Neural cell (in vitro differentiated cells): ENCODE results near the gene NPIPB2. TPM values are rescaled to one million over a fixed set of nuclear protein-coding genes. Genes with fewer than 3 reads are reported as not detected.

Experiments used
- H2AFZ ChIP-seq: fragments of 200-600, 300-800 bp; sonication (generic), shearing (Covaris generic); 2 replicates; pipeline ENCODE4 v1.6.0; 2014; ENCODE audit warnings: low read depth, mild to moderate bottlenecking, antibody characterized with exemption, low read length, moderate library complexity
- H3F3A ChIP-seq: fragments of 200-600 bp; shearing (Covaris generic); 2 replicates; pipeline ENCODE4 v1.6.1; 2016; ENCODE audit warnings: mild to moderate bottlenecking, moderate library complexity, mixed read lengths, antibody characterized with exemption, low read length; ENCODE audit not compliant: insufficient read depth, poor library complexity, severe bottlenecking
- H3K27ac ChIP-seq: fragments of 200-600, 300-800 bp; sonication (generic), shearing (Covaris generic); 2 replicates; pipeline ENCODE4 v1.5.1; 2014; ENCODE audit warnings: mild to moderate bottlenecking, low read length, moderate library complexity
- H3K27me3 ChIP-seq: fragments of 300-800, 200-600 bp; sonication (generic), shearing (Covaris generic); 2 replicates; pipeline ENCODE4 v1.6.0; 2014; ENCODE audit warnings: mild to moderate bottlenecking, low read depth, low read length, moderate library complexity; ENCODE audit not compliant: insufficient read depth
- H3K36me3 ChIP-seq: fragments of 300-800, 200-600 bp; sonication (generic), shearing (Covaris generic); 2 replicates; pipeline ENCODE4 v1.5.1; 2014; ENCODE audit warnings: mild to moderate bottlenecking, antibody characterized with exemption, low read length, moderate library complexity; ENCODE audit not compliant: insufficient read depth
- H3K4me2 ChIP-seq: fragments of 300-800, 200-600 bp; sonication (generic), shearing (Covaris generic); 2 replicates; pipeline ENCODE4 v1.6.0; 2014; ENCODE audit warnings: mild to moderate bottlenecking, low read length
- H3K4me3 ChIP-seq: fragments of 300-800, 200-600 bp; sonication (generic), shearing (Covaris generic); 2 replicates; pipeline ENCODE4 v1.5.1; 2014; ENCODE audit warnings: mild to moderate bottlenecking, low read length, moderate library complexity
- H3K79me2 ChIP-seq: fragments of 200-600 bp; shearing (Covaris generic); replicated peaks from 2 replicates; pipeline ENCODE4 v1.6.0; 2014; ENCODE audit warnings: mild to moderate bottlenecking, low read length, moderate library complexity; ENCODE audit not compliant: insufficient read depth
- H3K9ac ChIP-seq: fragments of 300-800, 200-600 bp; sonication (generic), shearing (Covaris generic); 2 replicates; pipeline ENCODE4 v1.6.1; 2016; ENCODE audit warnings: mild to moderate bottlenecking, low read length, mixed read lengths
- H3K9me2 ChIP-seq: fragments of 200-600 bp; shearing (Covaris generic); 2 replicates; pipeline ENCODE4 v1.6.1; 2016; ENCODE audit warnings: mild to moderate bottlenecking, low read length, mixed read lengths; ENCODE audit not compliant: insufficient read depth
- H3K9me3 ChIP-seq: fragments of 200-600, 300-800 bp; sonication (generic), shearing (Covaris generic); 2 replicates; pipeline ENCODE4 v1.6.1; 2016; ENCODE audit warnings: mild to moderate bottlenecking, mixed run types, low read length, moderate library complexity, mixed read lengths
- H4K20me1 ChIP-seq: fragments of 200-600 bp; shearing (Covaris generic); 2 replicates; pipeline ENCODE4 v1.6.1; 2016; ENCODE audit warnings: mild to moderate bottlenecking, mixed run types; ENCODE audit not compliant: insufficient read depth
- EP300 ChIP-seq: fragments of 450-650 bp; conservative IDR thresholded peaks from 2 replicates; pipeline ENCODE4 v1.6.1; 2014; ENCODE audit warnings: antibody characterized with exemption, mild to moderate bottlenecking, moderate library complexity; ENCODE audit not compliant: poor library complexity, severe bottlenecking
- EZH2 ChIP-seq: fragments of 200-600, 300-800 bp; shearing (Covaris generic), sonication (generic); IDR thresholded peaks from 2 replicates; pipeline ENCODE4 v1.6.1; 2014; ENCODE audit warnings: antibody characterized with exemption, low read length, borderline replicate concordance, mild to moderate bottlenecking; ENCODE audit not compliant: insufficient read depth, poor library complexity, severe bottlenecking
- MXI1 ChIP-seq: fragments of 450-650 bp; conservative IDR thresholded peaks from 2 replicates; pipeline ENCODE4 v1.6.1; 2014; ENCODE audit warnings: antibody characterized with exemption, mild to moderate bottlenecking; ENCODE audit not compliant: poor library complexity, severe bottlenecking
- POLR2AphosphoS5 ChIP-seq: IDR thresholded peaks from 2 replicates; pipeline ENCODE4 v1.6.1; 2012
- RAD21 ChIP-seq: fragments of 450-650 bp; conservative IDR thresholded peaks from 2 replicates; pipeline ENCODE4 v1.6.1; 2014; ENCODE audit warnings: antibody characterized with exemption, mild to moderate bottlenecking, moderate library complexity
- REST ChIP-seq: IDR thresholded peaks from 2 replicates; pipeline ENCODE4 v1.6.1; 2012; ENCODE audit warnings: borderline replicate concordance
- SMC3 ChIP-seq: fragments of 450-650 bp; conservative IDR thresholded peaks from 2 replicates; pipeline ENCODE4 v1.6.1; 2014; ENCODE audit warnings: antibody characterized with exemption, mild to moderate bottlenecking, moderate library complexity; ENCODE audit not compliant: poor library complexity
- TAF1 ChIP-seq: IDR thresholded peaks from 2 replicates; pipeline ENCODE4 v1.6.1; 2012; ENCODE audit warnings: low read depth
- polyA plus RNA-seq: library from polyadenylated mRNA; depleted of rRNA; stranded (reverse); fragments of >200 nt; gene quantifications from 2 replicates; pipeline ENCODE4 v1.2.3, GENCODE V29; 2014
- TF ChIP-seq, protein P1 (sequence below): fragments of 450-650 bp; IDR thresholded peaks from 2 replicates; pipeline ENCODE4 v1.5.1; 2014; ENCODE audit warnings: antibody characterized with exemption, mild to moderate bottlenecking, moderate library complexity; ENCODE audit not compliant: poor library complexity, severe bottlenecking

Gene NPIPB2
- polyA plus RNA-seq, 1 donor from 2014 or later, result 0.82 TPM

DNA sequence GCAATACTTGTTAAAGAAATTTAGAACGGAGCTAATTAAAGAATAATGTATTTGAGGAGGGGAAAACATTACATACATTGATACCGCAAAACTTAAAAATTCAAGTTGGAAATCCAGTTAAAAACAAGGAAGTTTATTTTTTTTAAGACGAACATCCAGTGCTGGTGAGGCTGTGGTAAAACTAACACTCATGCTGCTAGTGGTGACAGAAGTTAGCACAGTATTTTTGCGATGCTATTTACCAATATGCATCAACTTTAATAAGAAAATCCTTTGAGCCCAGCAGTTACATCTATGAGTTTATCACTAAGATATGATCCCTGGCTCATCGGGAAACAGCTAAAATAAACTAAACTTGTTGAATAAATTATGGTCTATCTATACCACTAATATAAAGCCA is 57.8 kb downstream of the NPIPB2 start:
- no peaks in the 10 kb centered on the region for H3F3A ChIP-seq
- H3K36me3 ChIP-seq, result peaks cover 5% of the 10 kb centered on the region
- H4K20me1 ChIP-seq, result no peaks in the 10 kb centered on the region
- no peak overlapping the region for H3K9ac ChIP-seq
- TF ChIP-seq EZH2 (no peak), RAD21 (no peak), REST (no peak), POLR2AphosphoS5 (no peak), TAF1 (no peak), MXI1 (no peak), SMC3 (no peak), EP300 (no peak)
- TF ChIP-seq, protein P1, sequence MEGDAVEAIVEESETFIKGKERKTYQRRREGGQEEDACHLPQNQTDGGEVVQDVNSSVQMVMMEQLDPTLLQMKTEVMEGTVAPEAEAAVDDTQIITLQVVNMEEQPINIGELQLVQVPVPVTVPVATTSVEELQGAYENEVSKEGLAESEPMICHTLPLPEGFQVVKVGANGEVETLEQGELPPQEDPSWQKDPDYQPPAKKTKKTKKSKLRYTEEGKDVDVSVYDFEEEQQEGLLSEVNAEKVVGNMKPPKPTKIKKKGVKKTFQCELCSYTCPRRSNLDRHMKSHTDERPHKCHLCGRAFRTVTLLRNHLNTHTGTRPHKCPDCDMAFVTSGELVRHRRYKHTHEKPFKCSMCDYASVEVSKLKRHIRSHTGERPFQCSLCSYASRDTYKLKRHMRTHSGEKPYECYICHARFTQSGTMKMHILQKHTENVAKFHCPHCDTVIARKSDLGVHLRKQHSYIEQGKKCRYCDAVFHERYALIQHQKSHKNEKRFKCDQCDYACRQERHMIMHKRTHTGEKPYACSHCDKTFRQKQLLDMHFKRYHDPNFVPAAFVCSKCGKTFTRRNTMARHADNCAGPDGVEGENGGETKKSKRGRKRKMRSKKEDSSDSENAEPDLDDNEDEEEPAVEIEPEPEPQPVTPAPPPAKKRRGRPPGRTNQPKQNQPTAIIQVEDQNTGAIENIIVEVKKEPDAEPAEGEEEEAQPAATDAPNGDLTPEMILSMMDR, result no peak
- no peaks in the 10 kb centered on the region for H3K9me3 ChIP-seq
- H3K27me3 ChIP-seq, result no peaks in the 10 kb centered on the region
- no peak overlapping the region for H3K4me2 ChIP-seq
- H2AFZ ChIP-seq, result no peak overlapping the region
- no peak overlapping the region for H3K4me3 ChIP-seq
- no peaks in the 10 kb centered on the region for H3K9me2 ChIP-seq
- H3K79me2 ChIP-seq, result no peaks in the 10 kb centered on the region
- H3K27ac ChIP-seq, result no peak overlapping the region

- Histone ChIP-seq H3K4me3 (no peak overlapping the region), H3K9me2 (no peaks in the 10 kb centered on the region), H3K9ac (no peak overlapping the region), H3F3A (no peaks in the 10 kb centered on the region), H2AFZ (no peak overlapping the region), H3K27ac (no peak overlapping the region), H4K20me1 (no peaks in the 10 kb centered on the region), H3K36me3 (peaks cover 5% of the 10 kb centered on the region), H3K4me2 (no peak overlapping the region), H3K9me3 (no peaks in the 10 kb centered on the region), H3K79me2 (no peaks in the 10 kb centered on the region), H3K27me3 (no peaks in the 10 kb centered on the region)
- TF ChIP-seq EP300 (no peak), RAD21 (no peak), POLR2AphosphoS5 (no peak), EZH2 (no peak), REST (no peak), TAF1 (no peak)
- TF ChIP-seq, protein P1, result no peak
These were observed 61.8 kb downstream of the NPIPB2 start for GRCh38 chr16:11880007-11880406.
